Right cardiac atrium (tissue), 5 donors: Measurements from ENCODE around the gene TRIM10. TPM values are rescaled to one million over a fixed set of nuclear protein-coding genes. Genes with fewer than 3 reads are reported as not detected.
"Not testable (repeated sequence)": the region's sequence is repeated elsewhere in the genome, so short reads cannot be mapped to it uniquely, and the experiment has no call there.

Experiments
- ATAC-seq, 2 donors: fragments of 200-7000 bp; cut with Tn5 transposase; one replicate each; pipeline versions ENCODE4 v1.8.0 to v1.9.1; 2020; ENCODE audit warnings: moderate library complexity in 2 of 2, mild to moderate bottlenecking in 1 of 2
- DNase-seq, 3 donors: peaks; one replicate each; pipeline ENCODE4 v3.0.0-alpha.2; 2020
- H3K27ac ChIP-seq: one replicate; pipeline ENCODE4 v1.5.1; 2013; ENCODE audit warnings: mild to moderate bottlenecking, low read length, control low read depth, moderate library complexity
- H3K27me3 ChIP-seq: one replicate; pipeline ENCODE4 v1.6.1; 2013; ENCODE audit not compliant: control insufficient read depth, insufficient read depth
- H3K4me1 ChIP-seq: one replicate; pipeline ENCODE4 v1.6.1; 2013; ENCODE audit warnings: low read length; ENCODE audit not compliant: control insufficient read depth, insufficient read depth
- H3K4me3 ChIP-seq: one replicate; pipeline ENCODE4 v1.5.1; 2013; ENCODE audit warnings: low read length, control low read depth
- H3K9me3 ChIP-seq: one replicate; pipeline ENCODE4 v1.6.1; 2013; ENCODE audit warnings: low read length; ENCODE audit not compliant: control insufficient read depth
- WGBS: extraction: QIAGEN DNeasy Blood & Tissue Kit; methylation state at CpG from one replicate; pipeline ENCODE4 v1.1.7; 2013; 5-methylcytosine and 5-hydroxymethylcytosine counted together
- intact Hi-C, 4 donors: fragments of 100-400 bp; cut with DNase I; formaldehyde crosslinking; loops; one replicate each; pipeline versions ENCODE4 v1.11.0 to v1.14.0; 2022 to 2023
- polyA plus RNA-seq: library from polyadenylated mRNA; stranded (reverse); fragments of 200-250 nt; gene quantifications from one replicate; pipeline ENCODE4 v1.2.3, GENCODE V29; 2013
- total RNA-seq, 4 donors: library from RNA; stranded (reverse); fragmentation: NEBNext Ultra II Directional; extraction: Animal tissue kit (Norgen Biotek cat#: 25700); gene quantifications; one replicate each; pipeline ENCODE4 v1.2.1, GENCODE V29; 2021
- donor health status: healthy with polysubstance abuse.
- donor health status: DM: no; HTN: yes; CAD: no.
- donor health status: DM: no; HTN: no; CAD: no.
- donor health status: DM: no; HTN: yes; CAD: no; lungs with severe emphysema.
- donor health status: DM: yes; HTN: yes; CAD: no.

Gene TRIM10
- total and polyA plus RNA-seq, 5 donors: not detected

GRCh38 chr6:30171677-30172471 lies 10.9 kb upstream of the TRIM10 start:
- H3K27me3 ChIP-seq: no peaks in the 10 kb centered on the region
- DNase-seq: no peak
- H3K4me1 ChIP-seq: no peaks in the 10 kb centered on the region
- WGBS: 4% methylated on average over 62 of the region's 62 CpGs
- H3K27ac ChIP-seq: no peak overlapping the region
- intact Hi-C loops: no loop called here
- peak; percentile 41 to 56 for ATAC-seq
- no peak overlapping the region for H3K4me3 ChIP-seq
- H3K9me3 ChIP-seq: no peaks in the 10 kb centered on the region

- intact Hi-C loops: no loop called here
- no peak overlapping the region for H3K4me3 ChIP-seq
- DNase-seq (no peak), ATAC-seq (peak; percentile 72 to 79)
- WGBS: 25% methylated on average over 7 of the region's 7 CpGs
- H3K9me3 ChIP-seq: no peaks in the 10 kb centered on the region
- H3K27ac ChIP-seq: no peak overlapping the region
- H3K27me3 ChIP-seq: no peaks in the 10 kb centered on the region
- H3K4me1 ChIP-seq: no peaks in the 10 kb centered on the region
Observed at GRCh38 chr6:30169658-30170614, 8.9 kb upstream of the TRIM10 start.

- Histone ChIP-seq H3K4me1 (no peaks in the 10 kb centered on the region), H3K27me3 (no peaks in the 10 kb centered on the region), H3K9me3 (no peaks in the 10 kb centered on the region), H3K4me3 (no peak overlapping the region), H3K27ac (no peak overlapping the region)
- ATAC-seq: no peak
- DNase-seq: no peak
- WGBS: 43% methylated on average over 1 of the region's 1 CpG
- intact Hi-C loops: no loop called here
Observed at GRCh38 chr6:30168741-30169140, 7.7 kb upstream of the TRIM10 start.

- no peak overlapping the region for H3K4me3 ChIP-seq
- ATAC-seq: no peak
- no peaks in the 10 kb centered on the region for H3K4me1 ChIP-seq
- intact Hi-C loops: no loop called here
- no peak overlapping the region for H3K27ac ChIP-seq
- DNase-seq: no peak
- H3K9me3 ChIP-seq: no peaks in the 10 kb centered on the region
- WGBS: 57% methylated on average over 6 of the region's 6 CpGs
- H3K27me3 ChIP-seq: no peaks in the 10 kb centered on the region
Observed at GRCh38 chr6:30167101-30167500, 6.1 kb upstream of the TRIM10 start.

- intact Hi-C loops: not testable (repeated sequence)
- 89% methylated on average over 1 of the region's 1 CpG for WGBS
Observed at GRCh38 chr6:30165238-30165637, 4.2 kb upstream of the TRIM10 start.

GRCh38 chr6:30164714-30165113 lies 3.7 kb upstream of the TRIM10 start:
- H3K9me3 ChIP-seq: no peaks in the 10 kb centered on the region
- no peaks in the 10 kb centered on the region for H3K4me1 ChIP-seq
- 80% methylated on average over 4 of the region's 4 CpGs for WGBS
- no peaks in the 10 kb centered on the region for H3K27me3 ChIP-seq
- DNase-seq: no peak
- no peak overlapping the region for H3K4me3 ChIP-seq
- intact Hi-C loops: no loop called here
- no peak for ATAC-seq
- no peak overlapping the region for H3K27ac ChIP-seq

More at GRCh38 chr6:30165238-30165637, 4.2 kb upstream of the TRIM10 start:
- H3K27me3 ChIP-seq, H3K27ac ChIP-seq, H3K9me3 ChIP-seq, ATAC-seq, H3K4me3 ChIP-seq, DNase-seq, H3K4me1 ChIP-seq: not testable (repeated sequence)

- 90% methylated on average over 16 of the region's 16 CpGs for WGBS
Observed at GRCh38 chr6:30163918-30164654, 3.1 kb upstream of the TRIM10 start.

GRCh38 chr6:30163090-30163917 lies 2.3 kb upstream of the TRIM10 start, which contains the start of gene TRIM15:
TRIM15 (plus strand) TSS chr6:30163546; CDS start chr6:30163685, 139 bp downstream.
- DNase-seq (no peak), ATAC-seq (peak in 1 of 2 donors; percentile 64)
- 76% methylated on average over 31 of the region's 31 CpGs for WGBS
- no peak within 1 kb of the TSS for H3K27ac ChIP-seq
- no peaks in the 10 kb centered on the region for H3K9me3 ChIP-seq
- no peaks in the 10 kb centered on the region for H3K27me3 ChIP-seq
- H3K4me3 ChIP-seq: no peak within 1 kb of the TSS
- intact Hi-C loops: no loop called here
- no peaks in the 10 kb centered on the region for H3K4me1 ChIP-seq

More at GRCh38 chr6:30163918-30164654, 3.1 kb upstream of the TRIM10 start:
- no peak for DNase-seq
- H3K27me3 ChIP-seq: no peaks in the 10 kb centered on the region
- intact Hi-C loops: no loop called here
- no peak overlapping the region for H3K27ac ChIP-seq
- no peaks in the 10 kb centered on the region for H3K4me1 ChIP-seq
- no peaks in the 10 kb centered on the region for H3K9me3 ChIP-seq
- no peak overlapping the region for H3K4me3 ChIP-seq
- no peak for ATAC-seq

GRCh38 chr6:30162265-30163089 lies 1.5 kb upstream of the TRIM10 start:
- Histone ChIP-seq H3K27me3 (no peaks in the 10 kb centered on the region), H3K4me3 (no peak overlapping the region), H3K27ac (no peak overlapping the region), H3K9me3 (no peaks in the 10 kb centered on the region), H3K4me1 (no peaks in the 10 kb centered on the region)
- intact Hi-C loops: no loop called here
- 82% methylated on average over 12 of the region's 12 CpGs for WGBS
- no peak for DNase-seq
- no peak for ATAC-seq
